Endothelial cell of umbilical vein (primary cell): Measurements from ENCODE around the gene FTO.

ENCODE experiments used
- EZH2 ChIP-seq: IDR thresholded peaks from 2 replicates; pipeline ENCODE4 v1.6.1; 2012; ENCODE audit warnings: borderline replicate concordance, low read depth, mild to moderate bottlenecking, moderate library complexity, low read length, inconsistent platforms; ENCODE audit not compliant: severe bottlenecking
- GATA2 ChIP-seq: IDR thresholded peaks from 2 replicates; pipeline ENCODE4 v1.7.0; 2011; ENCODE audit warnings: low read depth, mild to moderate bottlenecking, moderate library complexity, mixed read lengths, low read length; ENCODE audit not compliant: insufficient read length, insufficient read depth
- POLR2A ChIP-seq: IDR thresholded peaks from 2 replicates; pipeline ENCODE4 v1.6.1; 2012; ENCODE audit warnings: low read depth, mild to moderate bottlenecking, control low read depth, low read length
- POLR2AphosphoS5 ChIP-seq: IDR thresholded peaks from 2 replicates; pipeline ENCODE4 v1.6.1; 2012; ENCODE audit warnings: low read depth, mild to moderate bottlenecking, control low read depth, low read length, moderate library complexity; ENCODE audit not compliant: insufficient read depth
- TF ChIP-seq, protein P1 (sequence below): IDR thresholded peaks from 2 replicates; pipeline ENCODE4 v1.6.1; 2011; ENCODE audit not compliant: insufficient read depth, insufficient read length
- TF ChIP-seq, protein P2 (sequence below), 2 donors: IDR thresholded peaks; 1 replicate in 1 of 2; 2 replicates in 1 of 2; pipeline ENCODE4 v1.5.1; 2011; ENCODE audit warnings: low read length in 2 of 2, mild to moderate bottlenecking in 2 of 2, moderate library complexity in 2 of 2, control low read depth in 1 of 2, inconsistent platforms in 1 of 2, low read depth in 1 of 2; ENCODE audit not compliant: insufficient read depth in 1 of 2; ENCODE audit errors: extremely low read depth in 1 of 2

DNA sequence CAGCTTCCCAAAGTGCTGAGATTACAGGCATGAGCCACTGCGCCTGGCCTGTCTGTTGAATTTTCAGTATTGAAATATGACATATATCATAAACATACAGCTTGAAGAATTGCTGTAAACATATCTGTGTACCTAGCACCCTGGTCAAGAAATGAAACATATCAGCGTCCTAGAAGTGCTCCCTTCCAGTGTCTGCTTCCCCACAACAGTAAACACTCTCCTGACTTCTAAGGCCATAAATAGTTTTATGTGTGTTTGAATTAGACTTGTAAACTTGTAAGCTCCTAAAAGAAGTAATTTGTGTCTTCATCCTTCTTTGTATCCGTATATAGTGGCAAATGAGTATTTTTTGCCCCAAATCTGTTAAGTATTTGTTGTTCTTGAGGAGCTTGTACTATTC, 132.2 kb downstream of the FTO start:
- TF ChIP-seq, protein P1, sequence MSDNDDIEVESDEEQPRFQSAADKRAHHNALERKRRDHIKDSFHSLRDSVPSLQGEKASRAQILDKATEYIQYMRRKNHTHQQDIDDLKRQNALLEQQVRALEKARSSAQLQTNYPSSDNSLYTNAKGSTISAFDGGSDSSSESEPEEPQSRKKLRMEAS: no peak
- TF ChIP-seq, protein P2, sequence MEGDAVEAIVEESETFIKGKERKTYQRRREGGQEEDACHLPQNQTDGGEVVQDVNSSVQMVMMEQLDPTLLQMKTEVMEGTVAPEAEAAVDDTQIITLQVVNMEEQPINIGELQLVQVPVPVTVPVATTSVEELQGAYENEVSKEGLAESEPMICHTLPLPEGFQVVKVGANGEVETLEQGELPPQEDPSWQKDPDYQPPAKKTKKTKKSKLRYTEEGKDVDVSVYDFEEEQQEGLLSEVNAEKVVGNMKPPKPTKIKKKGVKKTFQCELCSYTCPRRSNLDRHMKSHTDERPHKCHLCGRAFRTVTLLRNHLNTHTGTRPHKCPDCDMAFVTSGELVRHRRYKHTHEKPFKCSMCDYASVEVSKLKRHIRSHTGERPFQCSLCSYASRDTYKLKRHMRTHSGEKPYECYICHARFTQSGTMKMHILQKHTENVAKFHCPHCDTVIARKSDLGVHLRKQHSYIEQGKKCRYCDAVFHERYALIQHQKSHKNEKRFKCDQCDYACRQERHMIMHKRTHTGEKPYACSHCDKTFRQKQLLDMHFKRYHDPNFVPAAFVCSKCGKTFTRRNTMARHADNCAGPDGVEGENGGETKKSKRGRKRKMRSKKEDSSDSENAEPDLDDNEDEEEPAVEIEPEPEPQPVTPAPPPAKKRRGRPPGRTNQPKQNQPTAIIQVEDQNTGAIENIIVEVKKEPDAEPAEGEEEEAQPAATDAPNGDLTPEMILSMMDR (IDR thresholded peaks at IDR 0.05; ENCODE audit: extremely low read depth in 1 of 2, insufficient read depth in 1 of 2, low read depth in 1 of 2, low read length in 2 of 2): no peak
- TF ChIP-seq EZH2 (no peak), GATA2 (no peak), POLR2A (no peak), POLR2AphosphoS5 (no peak)
